HG03439 (cell line): ENCODE measurements around the gene TCFL5.

Experiments used
- ATAC-seq: cut with Tn5 transposase; IDR thresholded peaks from one replicate; pipeline ENCODE4 v1.9.1; 2021; ENCODE audit warnings: mild to moderate bottlenecking, moderate library complexity; ENCODE audit not compliant: unreplicated experiment

TCFL5 gene

DNA sequence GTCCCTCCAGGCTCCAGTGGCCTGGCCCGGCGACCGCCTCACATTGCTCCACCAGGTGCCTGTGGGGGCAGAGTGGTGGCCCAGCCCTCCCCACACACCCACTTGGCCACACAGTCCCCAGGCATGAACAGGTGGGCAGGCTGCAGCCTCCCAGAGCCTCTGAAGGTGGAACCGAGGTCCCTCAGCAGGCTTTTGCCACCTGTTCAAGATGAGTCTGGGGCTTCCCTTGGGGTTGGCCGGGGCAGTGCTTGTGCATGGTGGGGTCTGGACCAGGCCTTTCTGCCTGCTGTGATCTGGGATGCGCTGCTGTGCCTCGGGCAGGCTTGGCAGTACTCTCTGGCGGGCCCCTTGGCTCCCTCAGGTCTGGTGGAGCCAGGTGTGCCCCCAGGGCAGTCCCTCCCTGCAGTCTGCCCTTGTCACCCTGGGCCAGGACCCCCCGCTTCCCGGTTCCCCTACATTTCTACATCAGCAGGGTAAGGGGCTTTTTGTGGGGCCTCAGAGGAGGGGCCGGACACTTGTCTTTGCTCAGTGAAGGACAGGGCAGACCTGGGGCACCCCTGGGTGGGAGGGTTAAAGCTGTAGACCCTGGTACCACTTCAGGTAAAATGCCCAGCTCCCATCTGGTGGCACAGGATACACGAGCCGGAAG lies 47.4 kb downstream of the TCFL5 start:
- no peak for ATAC-seq

GRCh38 chr20:62813588-62813987 lies 48.0 kb downstream of the TCFL5 start:
- no peak for ATAC-seq

GRCh38 chr20:62812907-62813200 lies 48.8 kb downstream of the TCFL5 start:
- no peak for ATAC-seq

DNA sequence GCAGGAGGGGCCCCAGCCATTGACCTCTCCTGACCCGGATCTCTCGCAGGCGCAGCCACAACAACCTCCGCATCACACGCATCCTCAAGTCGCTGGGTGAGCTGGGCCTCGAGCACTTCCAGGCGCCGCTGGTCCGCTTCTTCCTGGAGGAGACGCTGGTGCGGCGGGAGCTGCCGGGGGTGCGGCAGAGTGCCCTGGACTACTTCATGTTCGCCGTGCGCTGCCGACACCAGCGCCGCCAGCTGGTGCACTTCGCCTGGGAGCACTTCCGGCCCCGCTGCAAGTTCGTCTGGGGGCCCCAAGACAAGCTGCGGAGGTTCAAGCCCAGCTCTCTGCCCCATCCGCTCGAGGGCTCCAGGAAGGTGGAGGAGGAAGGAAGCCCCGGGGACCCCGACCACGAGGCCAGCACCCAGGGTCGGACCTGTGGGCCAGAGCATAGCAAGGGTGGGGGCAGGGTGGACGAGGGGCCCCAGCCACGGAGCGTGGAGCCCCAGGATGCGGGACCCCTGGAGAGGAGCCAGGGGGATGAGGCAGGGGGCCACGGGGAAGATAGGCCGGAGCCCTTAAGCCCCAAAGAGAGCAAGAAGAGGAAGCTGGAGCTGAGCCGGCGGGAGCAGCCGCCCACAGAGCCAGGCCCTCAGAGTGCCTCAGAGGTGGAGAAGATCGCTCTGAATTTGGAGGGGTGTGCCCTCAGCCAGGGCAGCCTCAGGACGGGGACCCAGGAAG lies 49.3 kb downstream of the TCFL5 start:
- no peak for ATAC-seq

DNA sequence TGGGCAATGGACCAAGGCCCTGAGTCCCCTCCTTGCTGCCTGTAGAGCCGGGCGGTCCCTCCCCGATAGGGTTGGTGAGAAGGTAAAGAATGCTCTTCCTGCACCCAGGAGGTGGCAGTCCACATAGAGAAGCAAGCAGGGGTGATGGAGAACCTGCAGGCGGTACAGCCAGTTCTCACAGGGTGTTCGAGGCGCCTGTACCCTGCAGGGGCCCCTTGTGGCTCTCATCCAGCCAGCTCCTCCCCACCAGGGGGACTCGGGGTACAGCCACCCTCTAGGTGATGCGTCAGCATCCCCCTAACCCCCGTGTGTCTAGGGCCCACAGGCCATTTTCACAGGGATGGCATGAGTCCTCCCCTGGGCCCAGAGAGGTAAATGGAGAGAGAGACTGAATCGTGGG lies 49.9 kb downstream of the TCFL5 start:
- no peak for ATAC-seq

- no peak for ATAC-seq
Observed at GRCh38 chr20:62811320-62811719, 50.3 kb downstream of the TCFL5 start.

DNA sequence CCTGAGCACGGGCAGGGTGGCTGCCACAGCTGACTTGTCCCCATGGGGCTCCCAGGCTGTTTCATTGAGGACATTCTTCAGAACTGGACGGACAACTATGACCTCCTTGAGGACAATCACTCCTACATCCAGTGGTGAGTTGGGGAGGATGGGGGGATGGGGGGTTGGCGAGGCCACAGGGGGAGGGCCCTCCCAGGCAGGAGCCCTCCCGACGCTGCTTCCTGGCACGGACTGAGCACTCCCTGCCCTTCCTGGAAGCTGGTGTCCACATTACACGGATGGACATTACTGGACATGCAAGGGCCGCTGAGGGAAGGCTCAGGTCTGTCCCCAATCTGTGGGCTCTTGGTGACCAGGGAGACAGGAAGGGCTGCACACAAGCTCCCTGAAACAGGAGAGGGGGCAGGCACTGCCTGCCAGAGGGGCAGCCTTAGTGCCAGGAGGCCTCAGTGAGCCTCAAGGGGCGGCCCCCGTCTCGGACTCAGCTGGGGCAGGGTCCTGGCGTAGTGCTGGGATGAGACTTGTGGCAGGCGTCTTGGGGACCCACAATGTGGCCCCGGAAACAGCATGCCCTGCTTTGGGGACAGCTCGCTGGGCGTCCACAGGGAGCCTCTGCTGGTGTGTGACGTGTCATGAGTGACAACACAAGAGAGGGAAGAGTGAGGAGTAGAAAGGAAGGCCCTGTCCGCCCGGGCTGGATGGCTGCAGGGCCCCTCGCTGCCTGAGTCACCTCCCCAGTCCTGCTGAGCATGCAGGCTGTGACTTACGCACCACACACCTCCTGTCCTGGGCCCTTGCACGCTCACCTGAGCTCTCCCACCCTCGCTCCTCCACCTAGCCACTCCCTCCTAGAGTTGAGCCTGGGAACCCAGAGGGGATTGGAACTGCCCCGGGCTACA lies 51.8 kb downstream of the TCFL5 start:
- no peak for ATAC-seq

- no peak for ATAC-seq
Observed at GRCh38 chr20:62808211-62808865, 53.3 kb downstream of the TCFL5 start.

GRCh38 chr20:62807444-62808210 lies 54.0 kb downstream of the TCFL5 start:
- no peak for ATAC-seq

DNA sequence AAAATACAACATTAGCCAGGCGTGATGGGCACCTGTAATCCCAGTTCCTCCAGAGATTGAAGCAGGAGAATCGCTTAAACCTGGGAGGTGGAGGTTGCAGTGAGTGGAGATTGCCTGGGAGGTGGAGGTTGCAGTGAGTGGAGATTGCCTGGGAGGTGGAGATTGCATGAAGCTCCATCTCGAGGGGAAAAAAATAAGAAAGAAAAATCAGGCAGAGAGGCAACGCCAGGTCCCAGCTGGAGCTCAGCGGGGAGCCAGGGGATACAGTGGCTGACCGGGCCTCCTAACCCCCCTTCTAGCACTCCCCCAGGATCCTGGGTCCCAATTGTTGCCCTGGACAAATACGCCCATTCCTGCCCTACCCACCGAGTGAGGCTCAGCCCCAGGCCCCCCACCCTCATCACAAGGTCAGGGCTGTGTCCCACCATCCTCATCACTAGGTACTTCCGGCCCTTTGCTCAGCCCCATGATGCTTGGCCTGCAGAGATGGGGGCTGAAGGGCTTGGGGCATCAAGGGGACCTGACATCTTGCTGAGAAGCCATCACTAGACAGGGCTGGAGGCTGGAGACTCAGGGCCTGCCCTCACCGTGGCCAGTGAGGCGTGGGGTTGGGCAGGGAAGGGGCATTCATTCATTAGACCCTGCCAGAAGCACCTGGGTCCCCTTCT lies 55.1 kb downstream of the TCFL5 start:
- no peak for ATAC-seq

DNA sequence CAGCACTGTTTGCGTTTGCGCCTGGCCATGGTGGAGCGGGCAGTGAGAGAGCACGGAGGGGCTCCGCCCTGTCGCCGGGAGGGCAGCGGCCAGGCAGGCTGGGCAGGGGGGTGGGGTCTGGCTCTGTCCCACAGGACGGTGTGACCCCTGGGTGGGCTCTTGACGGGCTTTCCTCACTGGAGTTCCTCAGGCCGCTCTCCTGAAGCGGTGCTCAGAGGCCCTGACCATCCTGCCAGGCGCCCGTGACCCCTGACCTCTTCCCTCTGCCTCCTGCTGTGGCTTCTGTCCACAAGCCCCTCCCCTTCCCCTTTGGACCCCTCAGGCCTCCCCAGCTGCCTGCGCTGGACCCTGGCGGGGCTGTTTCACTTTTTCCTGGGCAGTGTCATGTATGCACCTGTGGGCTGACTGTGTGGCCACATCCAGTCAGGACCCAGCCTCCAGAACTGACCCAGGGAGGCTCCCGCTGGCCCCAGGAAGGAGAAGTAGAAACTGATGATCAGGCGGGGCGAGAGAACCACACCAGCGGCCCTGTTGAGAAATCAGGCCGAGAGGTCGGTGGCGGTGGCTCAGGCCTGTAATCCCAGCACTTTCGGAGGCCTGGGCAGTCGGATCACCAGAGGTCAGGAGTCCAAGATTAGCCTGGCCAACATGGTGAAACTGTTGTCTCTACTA lies 55.8 kb downstream of the TCFL5 start:
- ATAC-seq: no peak

GRCh38 chr20:62805155-62805710 lies 56.4 kb downstream of the TCFL5 start:
- no peak for ATAC-seq

- no peak for ATAC-seq
Observed at GRCh38 chr20:62804627-62805154, 56.9 kb downstream of the TCFL5 start, which contains the start of gene OGFR. OGFR (plus strand) TSS chr20:62804835; CDS start chr20:62804860, 25 bp downstream.

GRCh38 chr20:62804021-62804626 lies 57.5 kb downstream of the TCFL5 start:
- no peak for ATAC-seq

- no peak for ATAC-seq
Observed at GRCh38 chr20:62802026-62802712, 59.5 kb downstream of the TCFL5 start.

DNA sequence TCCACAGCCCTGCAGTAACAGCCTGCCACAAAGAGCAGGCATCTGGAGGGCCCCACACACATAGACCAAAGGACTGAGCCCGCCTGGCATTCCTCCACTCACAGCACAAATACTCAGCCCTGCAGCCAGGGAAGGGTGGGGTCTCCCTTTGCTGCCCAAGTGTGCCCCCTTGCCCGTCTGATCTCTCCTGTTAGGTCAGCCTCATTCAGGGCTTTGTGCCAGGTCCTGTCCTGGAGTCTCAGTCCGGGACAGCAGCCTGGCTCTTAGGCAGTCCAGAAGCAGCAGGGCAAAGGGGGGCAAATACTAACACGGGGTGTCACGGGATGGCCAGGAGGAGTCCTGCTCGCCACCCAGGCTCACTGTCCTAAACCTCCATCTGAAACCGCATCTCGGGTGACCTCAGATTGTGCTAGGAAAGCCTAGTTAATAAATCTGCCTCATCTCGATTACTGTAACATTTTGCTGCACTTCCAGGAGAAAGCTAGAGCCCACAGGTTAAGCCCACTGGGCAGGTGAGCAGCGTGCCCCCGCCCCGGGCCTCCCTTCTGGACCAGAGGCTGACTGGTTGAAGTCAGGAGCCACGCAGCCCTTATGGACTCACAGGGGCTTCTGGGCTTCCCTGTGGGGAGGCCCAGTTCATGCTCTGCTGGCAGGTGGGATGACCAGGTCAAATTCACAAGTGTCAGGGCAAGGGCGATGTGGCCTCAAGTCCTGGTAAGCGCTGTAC lies 60.2 kb downstream of the TCFL5 start:
- ATAC-seq: no peak
